Activated CD8-positive, alpha-beta memory T cell treated with anti-CD3 and anti-CD28 coated beads, Interleukin-2, amount 50 U/mL, for 24 hours (primary cell): ENCODE data around the gene ATP10D.
"Not testable (repeated sequence)": the region's sequence is repeated elsewhere in the genome, so short reads cannot be mapped to it uniquely, and the experiment has no call there.

Source experiments
- DNase-seq: peaks from one replicate; pipeline ENCODE4 v3.0.0-alpha.2; 2020; ENCODE audit errors: extremely low read depth

The ATP10D gene

GRCh38 chr4:47535567-47536147 is 50.6 kb downstream of the ATP10D start:
- no peak for DNase-seq

- DNase-seq: no peak
Observed at GRCh38 chr4:47536966-47537365, 51.9 kb downstream of the ATP10D start.

- no peak for DNase-seq
Observed at GRCh38 chr4:47538111-47538824, 53.2 kb downstream of the ATP10D start.

GRCh38 chr4:47538825-47539154 is 53.7 kb downstream of the ATP10D start:
- no peak for DNase-seq

- DNase-seq: not testable (repeated sequence)
Observed at GRCh38 chr4:47542640-47543039, 57.6 kb downstream of the ATP10D start.

- DNase-seq: no peak
Observed at GRCh38 chr4:47543331-47543730, 58.3 kb downstream of the ATP10D start.

GRCh38 chr4:47550357-47550756 is 65.3 kb downstream of the ATP10D start:
- DNase-seq: not testable (repeated sequence)

- DNase-seq: no peak
Observed at GRCh38 chr4:47550899-47551548, 65.9 kb downstream of the ATP10D start.

- no peak for DNase-seq
Observed at GRCh38 chr4:47551682-47552081, 66.6 kb downstream of the ATP10D start.

GRCh38 chr4:47553329-47554125 is 68.5 kb downstream of the ATP10D start:
- no peak for DNase-seq

GRCh38 chr4:47555920-47556319 is 70.8 kb downstream of the ATP10D start:
- not testable (repeated sequence) for DNase-seq

GRCh38 chr4:47557255-47557654 is 72.2 kb downstream of the ATP10D start:
- DNase-seq: no peak

GRCh38 chr4:47560682-47561081 is 75.6 kb downstream of the ATP10D start:
- no peak for DNase-seq

- DNase-seq: no peak
Observed at GRCh38 chr4:47561331-47561730, 76.3 kb downstream of the ATP10D start.

- DNase-seq: no peak
Observed at GRCh38 chr4:47562297-47562696, 77.2 kb downstream of the ATP10D start.

GRCh38 chr4:47566566-47566965 is 81.5 kb downstream of the ATP10D start:
- no peak for DNase-seq

GRCh38 chr4:47566969-47567368 is 81.9 kb downstream of the ATP10D start:
- DNase-seq: no peak

- DNase-seq: no peak
Observed at GRCh38 chr4:47567511-47567910, 82.4 kb downstream of the ATP10D start.

- no peak for DNase-seq
Observed at GRCh38 chr4:47570816-47571215, 85.7 kb downstream of the ATP10D start.

GRCh38 chr4:47572981-47573380 is 87.9 kb downstream of the ATP10D start:
- DNase-seq: no peak

- no peak for DNase-seq
Observed at GRCh38 chr4:47577779-47578553, 92.9 kb downstream of the ATP10D start.

- no peak for DNase-seq
Observed at GRCh38 chr4:47579235-47579634, 94.2 kb downstream of the ATP10D start.
